Fibroblast of lung (primary cell): ENCODE data around the gene TESMIN.

Experiments
- EZH2 ChIP-seq: IDR thresholded peaks from 2 replicates; pipeline ENCODE4 v1.5.1; 2012; ENCODE audit warnings: low read length, control low read depth, mild to moderate bottlenecking; ENCODE audit errors: missing control alignments
- TF ChIP-seq, protein P1 (sequence below), 2 donors: IDR thresholded peaks in 1 of 2; conservative IDR thresholded peaks in 1 of 2; 1 replicate in 1 of 2; 2 replicates in 1 of 2; pipeline ENCODE4 v1.5.1; 2011 to 2012; ENCODE audit warnings: low read length in 2 of 2, control low read depth in 1 of 2, inconsistent platforms in 1 of 2, low read depth in 1 of 2, mild to moderate bottlenecking in 1 of 2

DNA sequence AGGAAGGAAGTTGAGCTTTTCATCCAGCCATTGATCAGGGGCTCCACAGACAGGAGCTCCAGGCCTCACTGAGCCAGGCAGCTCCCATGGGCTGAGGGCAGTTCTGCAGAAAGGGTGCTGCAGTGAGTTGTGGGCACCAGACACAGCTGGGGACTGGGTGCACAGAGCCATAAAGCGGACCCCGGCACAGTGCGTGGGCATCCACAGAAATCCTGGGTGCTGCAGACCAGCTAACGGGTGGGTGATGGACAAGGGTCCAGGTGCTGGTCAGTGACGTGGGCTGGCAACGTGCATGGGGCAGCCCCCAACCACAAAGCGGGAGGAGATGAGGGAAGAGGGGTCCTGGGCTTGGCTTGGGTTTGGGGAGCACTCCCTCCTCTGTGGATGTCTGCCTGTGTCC lies 86.4 kb downstream of the TESMIN start:
- TF ChIP-seq, protein P1, sequence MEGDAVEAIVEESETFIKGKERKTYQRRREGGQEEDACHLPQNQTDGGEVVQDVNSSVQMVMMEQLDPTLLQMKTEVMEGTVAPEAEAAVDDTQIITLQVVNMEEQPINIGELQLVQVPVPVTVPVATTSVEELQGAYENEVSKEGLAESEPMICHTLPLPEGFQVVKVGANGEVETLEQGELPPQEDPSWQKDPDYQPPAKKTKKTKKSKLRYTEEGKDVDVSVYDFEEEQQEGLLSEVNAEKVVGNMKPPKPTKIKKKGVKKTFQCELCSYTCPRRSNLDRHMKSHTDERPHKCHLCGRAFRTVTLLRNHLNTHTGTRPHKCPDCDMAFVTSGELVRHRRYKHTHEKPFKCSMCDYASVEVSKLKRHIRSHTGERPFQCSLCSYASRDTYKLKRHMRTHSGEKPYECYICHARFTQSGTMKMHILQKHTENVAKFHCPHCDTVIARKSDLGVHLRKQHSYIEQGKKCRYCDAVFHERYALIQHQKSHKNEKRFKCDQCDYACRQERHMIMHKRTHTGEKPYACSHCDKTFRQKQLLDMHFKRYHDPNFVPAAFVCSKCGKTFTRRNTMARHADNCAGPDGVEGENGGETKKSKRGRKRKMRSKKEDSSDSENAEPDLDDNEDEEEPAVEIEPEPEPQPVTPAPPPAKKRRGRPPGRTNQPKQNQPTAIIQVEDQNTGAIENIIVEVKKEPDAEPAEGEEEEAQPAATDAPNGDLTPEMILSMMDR (conservative IDR thresholded peaks at IDR 0.05 in 1 of 2, IDR thresholded peaks at IDR 0.05 in 1 of 2; ENCODE audit: low read depth in 1 of 2, low read length in 2 of 2), result no peak
- TF ChIP-seq EZH2, result no peak
